Neural cell (in vitro differentiated cells): ENCODE results near the gene GRAP2.
A peak's percentile ranks its signal among the peaks of the same experiment; 100 is the strongest.

Experiments
- CTCF ChIP-seq: fragments of 450-650 bp; IDR thresholded peaks from 2 replicates; pipeline ENCODE4 v1.5.1; 2014; ENCODE audit warnings: antibody characterized with exemption, mild to moderate bottlenecking, moderate library complexity; ENCODE audit not compliant: poor library complexity, severe bottlenecking
- EP300 ChIP-seq: fragments of 450-650 bp; conservative IDR thresholded peaks from 2 replicates; pipeline ENCODE4 v1.6.1; 2014; ENCODE audit warnings: antibody characterized with exemption, mild to moderate bottlenecking, moderate library complexity; ENCODE audit not compliant: poor library complexity, severe bottlenecking

DNA sequence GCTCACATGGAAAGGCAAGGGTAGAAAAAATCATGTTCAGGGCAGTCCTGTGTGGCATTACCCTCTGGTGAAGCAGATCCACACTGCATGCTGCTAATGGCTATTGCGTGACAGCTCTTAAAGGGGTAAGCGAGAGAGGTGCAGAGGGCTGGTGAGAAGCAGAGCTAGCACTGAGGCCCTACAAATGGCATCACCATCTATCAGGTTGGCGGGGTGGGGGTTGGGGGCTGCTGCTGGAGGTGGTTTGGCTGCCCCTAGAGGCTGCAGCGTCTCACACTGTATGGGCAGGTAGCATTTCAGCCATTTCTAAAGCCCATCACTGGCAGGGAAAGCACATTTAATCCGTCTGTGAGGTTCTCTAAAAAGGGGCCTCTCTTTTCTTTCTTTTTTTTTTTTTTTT lies 42.5 kb downstream of the GRAP2 start:
- TF ChIP-seq EP300: no peak
- peak; percentile 29 for TF ChIP-seq CTCF
